GM18520 (cell line): ENCODE data around the gene COQ9.

Experiments used
- ATAC-seq: cut with Tn5 transposase; IDR thresholded peaks from one replicate; pipeline ENCODE4 v1.9.1; 2021; ENCODE audit not compliant: unreplicated experiment

The COQ9 gene

DNA sequence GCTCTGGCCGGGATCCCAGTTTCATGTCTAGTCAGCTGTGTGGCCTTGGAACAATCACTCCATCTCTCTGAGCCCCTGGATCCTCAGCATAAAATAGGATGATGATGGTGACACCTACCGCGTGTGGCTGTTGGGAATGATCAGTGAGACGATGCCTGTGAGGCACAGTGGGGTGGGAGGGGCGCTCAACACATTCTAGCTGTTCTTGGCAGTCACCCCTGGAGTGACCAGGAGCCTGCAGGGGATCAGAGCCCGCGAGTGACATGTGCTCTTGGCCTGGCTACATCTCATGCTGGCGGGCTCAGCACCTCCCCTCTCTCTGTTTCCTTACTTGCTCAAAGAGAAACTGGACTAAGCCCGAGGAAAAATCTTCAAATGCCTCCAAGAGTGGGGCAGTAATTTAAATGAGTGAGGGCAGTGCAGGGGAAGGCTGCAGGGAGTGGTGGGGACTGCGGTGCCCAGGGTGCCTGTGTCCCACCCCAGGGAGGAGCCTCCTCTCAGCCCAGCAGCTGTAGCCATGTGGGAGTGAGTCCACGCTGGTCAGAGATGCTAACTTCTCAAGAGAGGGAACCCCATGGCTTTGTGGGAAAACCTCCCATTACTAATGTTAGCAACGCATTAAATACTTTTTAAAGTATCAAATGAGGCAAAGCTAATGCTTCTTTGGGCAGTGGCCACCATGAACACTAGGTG is 62.1 kb downstream of the COQ9 start:
- ATAC-seq = no peak

DNA sequence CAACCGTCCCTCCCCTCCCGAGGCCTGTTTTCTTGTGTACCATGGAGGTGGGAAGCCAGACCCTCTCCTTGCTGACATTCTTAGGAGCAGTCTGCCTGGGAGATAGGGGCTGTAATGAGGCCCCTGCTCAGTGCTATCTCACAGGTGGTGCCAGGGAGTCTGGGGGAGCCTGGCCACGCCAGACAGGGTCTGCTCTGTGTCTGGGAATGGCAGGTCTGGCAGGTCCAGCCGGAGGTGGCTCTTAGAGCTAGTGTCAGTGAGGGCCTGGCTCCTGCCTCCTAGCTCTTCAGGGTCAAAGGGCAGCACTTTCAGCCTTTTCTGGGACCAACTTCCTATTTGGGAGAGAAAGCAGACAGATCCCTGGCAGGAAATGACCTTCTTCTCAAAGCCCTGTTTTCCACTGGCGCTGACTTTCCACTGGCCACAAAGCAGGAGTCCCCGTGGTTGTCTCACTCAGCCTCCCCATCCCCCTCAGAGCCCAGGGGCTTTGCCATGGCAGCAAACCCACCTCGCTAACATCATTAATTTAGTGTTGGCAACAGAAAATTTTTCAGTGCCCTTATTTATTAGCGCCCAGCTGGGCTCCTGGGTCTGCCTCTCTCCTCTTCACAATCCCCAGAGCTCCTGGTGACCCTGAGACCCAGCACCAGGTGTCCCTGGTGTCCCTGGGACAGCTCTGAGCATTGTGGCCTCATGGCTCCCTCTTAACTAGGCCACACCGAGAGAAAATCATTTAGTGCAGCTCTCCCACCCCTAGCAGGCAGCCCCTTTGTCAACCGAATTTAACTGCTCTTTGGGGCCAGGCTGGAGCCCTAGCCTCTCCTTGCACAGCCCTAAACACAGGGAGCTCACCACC is 63.0 kb downstream of the COQ9 start:
- ATAC-seq = no peak
